HL-60 (cell line): Measurements from ENCODE around the gene CWF19L2.

Source experiments
- GABPA ChIP-seq: IDR thresholded peaks from 2 replicates; pipeline ENCODE4 v1.6.1; 2012; ENCODE audit warnings: low read depth
- POLR2AphosphoS5 ChIP-seq: IDR thresholded peaks from 2 replicates; pipeline ENCODE4 v1.6.1; 2012; ENCODE audit warnings: low read depth
- TF ChIP-seq, protein P1 (sequence below): IDR thresholded peaks from one replicate; pipeline ENCODE4 v1.5.1; 2011; ENCODE audit warnings: low read length, control low read depth, inconsistent platforms; ENCODE audit not compliant: insufficient read depth

- TF ChIP-seq POLR2AphosphoS5 (no peak), GABPA (no peak)
- TF ChIP-seq, protein P1, sequence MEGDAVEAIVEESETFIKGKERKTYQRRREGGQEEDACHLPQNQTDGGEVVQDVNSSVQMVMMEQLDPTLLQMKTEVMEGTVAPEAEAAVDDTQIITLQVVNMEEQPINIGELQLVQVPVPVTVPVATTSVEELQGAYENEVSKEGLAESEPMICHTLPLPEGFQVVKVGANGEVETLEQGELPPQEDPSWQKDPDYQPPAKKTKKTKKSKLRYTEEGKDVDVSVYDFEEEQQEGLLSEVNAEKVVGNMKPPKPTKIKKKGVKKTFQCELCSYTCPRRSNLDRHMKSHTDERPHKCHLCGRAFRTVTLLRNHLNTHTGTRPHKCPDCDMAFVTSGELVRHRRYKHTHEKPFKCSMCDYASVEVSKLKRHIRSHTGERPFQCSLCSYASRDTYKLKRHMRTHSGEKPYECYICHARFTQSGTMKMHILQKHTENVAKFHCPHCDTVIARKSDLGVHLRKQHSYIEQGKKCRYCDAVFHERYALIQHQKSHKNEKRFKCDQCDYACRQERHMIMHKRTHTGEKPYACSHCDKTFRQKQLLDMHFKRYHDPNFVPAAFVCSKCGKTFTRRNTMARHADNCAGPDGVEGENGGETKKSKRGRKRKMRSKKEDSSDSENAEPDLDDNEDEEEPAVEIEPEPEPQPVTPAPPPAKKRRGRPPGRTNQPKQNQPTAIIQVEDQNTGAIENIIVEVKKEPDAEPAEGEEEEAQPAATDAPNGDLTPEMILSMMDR, result no peak
Measured at GRCh38 chr11:107387666-107388065, 70.0 kb downstream of the CWF19L2 start.
